SK-N-SH treated with all-trans-retinoic acid at 6 μM for 48 hours (cell line): ENCODE measurements around the gene MUC5AC.
"Not testable (repeated sequence)": the region's sequence is repeated elsewhere in the genome, so short reads cannot be mapped to it uniquely, and the experiment has no call there.

Experiments
- ATAC-seq: fragments of 200-7000 bp; cut with Tn5 transposase; 3 replicates; pipeline ENCODE4 v1.9.1; 2020; ENCODE audit warnings: mild to moderate bottlenecking, moderate library complexity
- ARNTL ChIP-seq: fragments of 450-650 bp; formaldehyde crosslinking; IDR thresholded peaks from 2 replicates; pipeline ENCODE4 v1.5.0; 2020; ENCODE audit warnings: low read depth, mild to moderate bottlenecking, moderate library complexity, borderline replicate concordance
- ESRRG ChIP-seq: fragments of 250-450 bp; sonication (Bioruptor Pico); IDR thresholded peaks from 2 replicates; pipeline ENCODE4 v1.6.1; 2021; ENCODE audit warnings: mild to moderate bottlenecking
- ISL1 ChIP-seq: fragments of 250-450 bp; sonication (Bioruptor Pico); IDR thresholded peaks from 2 replicates; pipeline ENCODE4 v2.1.2; 2022; ENCODE audit warnings: mild to moderate bottlenecking, moderate library complexity
- OSR1 ChIP-seq: fragments of 250-450 bp; sonication (Bioruptor Pico); IDR thresholded peaks from 2 replicates; pipeline ENCODE4 v1.8.0; 2022; ENCODE audit warnings: moderate library complexity, mild to moderate bottlenecking, inconsistent platforms
- RARB ChIP-seq: fragments of 250-450 bp; sonication (Bioruptor Pico); IDR thresholded peaks from 2 replicates; pipeline ENCODE4 v1.8.0; 2021; ENCODE audit warnings: mild to moderate bottlenecking, moderate library complexity
- TCF4 ChIP-seq: fragments of 250-450 bp; sonication (Bioruptor Pico); IDR thresholded peaks from 2 replicates; pipeline ENCODE4 v1.8.0; 2021; ENCODE audit warnings: mild to moderate bottlenecking, moderate library complexity, borderline replicate concordance
- TOX ChIP-seq: fragments of 250-450 bp; sonication (Bioruptor Pico); IDR thresholded peaks from 2 replicates; pipeline ENCODE4 v1.8.0; 2021; ENCODE audit warnings: mild to moderate bottlenecking, moderate library complexity, borderline replicate concordance
- ZC3H10 ChIP-seq: fragments of 250-450 bp; sonication (Bioruptor Pico); IDR thresholded peaks from 2 replicates; pipeline ENCODE4 v1.5.1; 2021; ENCODE audit warnings: mild to moderate bottlenecking, moderate library complexity
- ZFP3 ChIP-seq: fragments of 250-450 bp; sonication (Bioruptor Pico); IDR thresholded peaks from 2 replicates; pipeline ENCODE4 v1.5.0; 2020; ENCODE audit warnings: mild to moderate bottlenecking, moderate library complexity
- ZFP30 ChIP-seq: fragments of 450-650 bp; formaldehyde crosslinking; IDR thresholded peaks from 2 replicates; pipeline ENCODE4 v1.5.0; 2022; ENCODE audit warnings: mild to moderate bottlenecking, moderate library complexity
- ZNF565 ChIP-seq: fragments of 450-650 bp; formaldehyde crosslinking; conservative IDR thresholded peaks from 2 replicates; pipeline ENCODE4 v1.5.0; 2020; ENCODE audit warnings: low read depth, mild to moderate bottlenecking, moderate library complexity
- ZNF70 ChIP-seq: fragments of 450-650 bp; formaldehyde crosslinking; IDR thresholded peaks from 2 replicates; pipeline ENCODE4 v1.5.0; 2020; ENCODE audit warnings: mild to moderate bottlenecking, moderate library complexity
- TF ChIP-seq, protein P1 (sequence below): fragments of 250-450 bp; sonication (Bioruptor Pico); IDR thresholded peaks from 2 replicates; pipeline ENCODE4 v1.5.0; 2020; ENCODE audit warnings: mild to moderate bottlenecking, moderate library complexity
- TF ChIP-seq, protein P2 (sequence below): fragments of 250-450 bp; sonication (Bioruptor Pico); IDR thresholded peaks from 2 replicates; pipeline ENCODE4 v1.5.1; 2020; ENCODE audit warnings: low read depth, mild to moderate bottlenecking, moderate library complexity
- TF ChIP-seq, protein P3 (sequence below): fragments of 250-450 bp; sonication (Bioruptor Pico); IDR thresholded peaks from 2 replicates; pipeline ENCODE4 v1.8.0; 2021; ENCODE audit warnings: low read depth, mild to moderate bottlenecking, moderate library complexity, borderline replicate concordance
- TF ChIP-seq, protein P4 (sequence below): fragments of 250-450 bp; sonication (Bioruptor Pico); IDR thresholded peaks from 2 replicates; pipeline ENCODE4 v1.5.1; 2021; ENCODE audit warnings: mild to moderate bottlenecking, moderate library complexity

MUC5AC gene

DNA sequence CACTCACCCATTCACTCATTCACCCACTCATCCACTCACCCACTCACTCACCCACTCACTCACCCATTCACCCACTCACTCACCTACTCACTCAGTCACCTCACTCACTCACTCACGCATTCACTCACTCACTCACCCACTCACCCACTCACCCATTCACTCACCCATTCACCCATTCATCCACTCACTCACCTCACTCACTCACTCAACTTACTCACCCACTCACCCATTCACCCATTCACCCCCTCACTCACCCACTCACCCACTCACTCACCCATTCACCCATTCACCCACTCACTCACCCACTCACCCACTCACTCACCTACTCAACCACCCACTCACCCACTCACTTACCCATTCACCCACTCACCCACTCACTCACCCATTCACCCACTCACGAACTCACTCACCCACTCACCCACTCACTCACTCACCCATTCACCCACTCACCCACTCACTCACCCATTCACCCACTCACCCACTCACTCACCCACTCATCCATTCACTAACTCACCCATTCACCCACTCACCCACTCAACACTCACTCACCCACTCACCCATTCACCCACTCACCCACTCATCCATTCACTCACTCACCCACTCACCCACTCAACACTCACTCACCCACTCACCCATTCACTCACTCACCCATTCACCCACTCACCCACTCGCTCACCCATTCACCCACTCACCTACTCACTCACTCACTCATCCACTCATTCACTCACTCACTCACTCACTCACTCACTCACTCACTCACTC is 13.7 kb downstream of the MUC5AC start (continued):
- TF ChIP-seq, protein P1, sequence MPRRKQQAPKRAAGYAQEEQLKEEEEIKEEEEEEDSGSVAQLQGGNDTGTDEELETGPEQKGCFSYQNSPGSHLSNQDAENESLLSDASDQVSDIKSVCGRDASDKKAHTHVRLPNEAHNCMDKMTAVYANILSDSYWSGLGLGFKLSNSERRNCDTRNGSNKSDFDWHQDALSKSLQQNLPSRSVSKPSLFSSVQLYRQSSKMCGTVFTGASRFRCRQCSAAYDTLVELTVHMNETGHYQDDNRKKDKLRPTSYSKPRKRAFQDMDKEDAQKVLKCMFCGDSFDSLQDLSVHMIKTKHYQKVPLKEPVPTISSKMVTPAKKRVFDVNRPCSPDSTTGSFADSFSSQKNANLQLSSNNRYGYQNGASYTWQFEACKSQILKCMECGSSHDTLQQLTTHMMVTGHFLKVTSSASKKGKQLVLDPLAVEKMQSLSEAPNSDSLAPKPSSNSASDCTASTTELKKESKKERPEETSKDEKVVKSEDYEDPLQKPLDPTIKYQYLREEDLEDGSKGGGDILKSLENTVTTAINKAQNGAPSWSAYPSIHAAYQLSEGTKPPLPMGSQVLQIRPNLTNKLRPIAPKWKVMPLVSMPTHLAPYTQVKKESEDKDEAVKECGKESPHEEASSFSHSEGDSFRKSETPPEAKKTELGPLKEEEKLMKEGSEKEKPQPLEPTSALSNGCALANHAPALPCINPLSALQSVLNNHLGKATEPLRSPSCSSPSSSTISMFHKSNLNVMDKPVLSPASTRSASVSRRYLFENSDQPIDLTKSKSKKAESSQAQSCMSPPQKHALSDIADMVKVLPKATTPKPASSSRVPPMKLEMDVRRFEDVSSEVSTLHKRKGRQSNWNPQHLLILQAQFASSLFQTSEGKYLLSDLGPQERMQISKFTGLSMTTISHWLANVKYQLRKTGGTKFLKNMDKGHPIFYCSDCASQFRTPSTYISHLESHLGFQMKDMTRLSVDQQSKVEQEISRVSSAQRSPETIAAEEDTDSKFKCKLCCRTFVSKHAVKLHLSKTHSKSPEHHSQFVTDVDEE (CRISPR knock-in tag): no peak
- TF ChIP-seq ISL1 (CRISPR knock-in tag) (no peak), RARB (CRISPR knock-in tag) (no peak), ZNF565 (no peak), ZFP3 (no peak), TOX (CRISPR knock-in tag) (no peak), ZFP30 (CRISPR knock-in tag) (no peak), ESRRG (CRISPR knock-in tag) (no peak)
- TF ChIP-seq, protein P2, sequence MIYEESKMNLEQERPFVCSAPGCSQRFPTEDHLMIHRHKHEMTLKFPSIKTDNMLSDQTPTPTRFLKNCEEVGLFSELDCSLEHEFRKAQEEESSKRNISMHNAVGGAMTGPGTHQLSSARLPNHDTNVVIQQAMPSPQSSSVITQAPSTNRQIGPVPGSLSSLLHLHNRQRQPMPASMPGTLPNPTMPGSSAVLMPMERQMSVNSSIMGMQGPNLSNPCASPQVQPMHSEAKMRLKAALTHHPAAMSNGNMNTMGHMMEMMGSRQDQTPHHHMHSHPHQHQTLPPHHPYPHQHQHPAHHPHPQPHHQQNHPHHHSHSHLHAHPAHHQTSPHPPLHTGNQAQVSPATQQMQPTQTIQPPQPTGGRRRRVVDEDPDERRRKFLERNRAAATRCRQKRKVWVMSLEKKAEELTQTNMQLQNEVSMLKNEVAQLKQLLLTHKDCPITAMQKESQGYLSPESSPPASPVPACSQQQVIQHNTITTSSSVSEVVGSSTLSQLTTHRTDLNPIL (CRISPR knock-in tag): no peak

DNA sequence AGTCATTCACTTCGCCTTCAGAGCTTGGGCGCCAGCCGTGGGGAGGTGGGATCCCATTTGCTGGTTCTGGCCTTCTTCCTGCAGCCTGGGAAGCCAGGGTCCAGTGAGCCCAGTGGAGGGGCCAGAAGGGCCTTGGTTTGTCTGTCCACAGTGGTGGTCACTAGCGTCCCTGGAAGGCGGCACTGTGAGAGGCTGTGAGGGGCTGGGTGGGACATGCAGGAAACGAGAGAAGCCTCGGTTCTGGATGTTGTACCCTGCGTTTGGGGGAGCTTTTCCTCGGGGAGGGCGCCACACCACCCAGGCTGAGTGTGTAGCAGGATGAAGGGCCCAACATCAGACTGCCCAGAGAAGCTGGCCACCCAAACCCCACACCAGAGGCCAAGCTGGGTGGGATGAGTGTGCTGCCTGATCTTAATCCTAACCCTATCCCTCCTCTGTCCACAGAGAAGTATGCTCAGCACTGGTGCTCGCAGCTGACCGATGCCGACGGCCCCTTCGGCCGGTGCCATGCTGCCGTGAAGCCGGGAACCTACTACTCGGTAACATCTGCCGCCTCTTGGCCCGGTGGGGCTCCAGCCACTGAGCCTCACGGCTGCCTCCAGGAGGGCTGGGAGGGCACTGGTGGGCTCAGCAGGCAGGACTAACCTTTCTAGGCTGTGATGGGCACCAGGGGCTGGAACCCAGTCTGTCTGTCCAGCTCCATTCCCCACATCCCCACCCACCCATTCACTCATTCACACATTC is 14.4 kb downstream of the MUC5AC start:
- no peak; the same call in 2 of the 3 replicates for ATAC-seq
- TF ChIP-seq, protein P3, sequence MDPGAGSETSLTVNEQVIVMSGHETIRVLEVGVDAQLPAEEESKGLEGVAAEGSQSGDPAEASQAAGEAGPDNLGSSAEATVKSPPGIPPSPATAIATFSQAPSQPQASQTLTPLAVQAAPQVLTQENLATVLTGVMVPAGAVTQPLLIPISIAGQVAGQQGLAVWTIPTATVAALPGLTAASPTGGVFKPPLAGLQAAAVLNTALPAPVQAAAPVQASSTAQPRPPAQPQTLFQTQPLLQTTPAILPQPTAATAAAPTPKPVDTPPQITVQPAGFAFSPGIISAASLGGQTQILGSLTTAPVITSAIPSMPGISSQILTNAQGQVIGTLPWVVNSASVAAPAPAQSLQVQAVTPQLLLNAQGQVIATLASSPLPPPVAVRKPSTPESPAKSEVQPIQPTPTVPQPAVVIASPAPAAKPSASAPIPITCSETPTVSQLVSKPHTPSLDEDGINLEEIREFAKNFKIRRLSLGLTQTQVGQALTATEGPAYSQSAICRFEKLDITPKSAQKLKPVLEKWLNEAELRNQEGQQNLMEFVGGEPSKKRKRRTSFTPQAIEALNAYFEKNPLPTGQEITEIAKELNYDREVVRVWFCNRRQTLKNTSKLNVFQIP (CRISPR knock-in tag): no peak
- TF ChIP-seq, protein P1 (CRISPR knock-in tag): no peak
- TF ChIP-seq OSR1 (CRISPR knock-in tag) (no peak), TCF4 (CRISPR knock-in tag) (no peak), ZNF565 (no peak), ZC3H10 (CRISPR knock-in tag) (no peak), ZNF70 (CRISPR knock-in tag) (no peak), ARNTL (CRISPR knock-in tag) (no peak), ISL1 (CRISPR knock-in tag) (no peak)
- TF ChIP-seq, all 23 proteins: peak for 0

DNA sequence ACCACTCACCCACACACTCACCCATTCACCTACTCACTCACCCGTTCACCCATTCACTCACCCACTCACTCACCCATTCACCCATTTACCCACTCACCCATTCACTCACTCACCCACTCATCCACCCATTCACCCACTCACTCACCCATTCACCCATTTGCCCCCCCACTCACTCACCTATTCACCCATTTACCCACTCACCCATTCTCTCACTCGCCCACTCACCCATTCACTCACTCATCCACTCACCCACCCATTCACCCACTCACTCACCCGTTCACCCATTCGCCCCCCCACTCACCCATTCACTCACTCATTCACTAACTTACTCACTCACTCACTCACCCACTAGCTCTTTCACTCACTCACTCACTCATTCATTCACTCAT is 15.0 kb downstream of the MUC5AC start:
- TF ChIP-seq, protein P4, sequence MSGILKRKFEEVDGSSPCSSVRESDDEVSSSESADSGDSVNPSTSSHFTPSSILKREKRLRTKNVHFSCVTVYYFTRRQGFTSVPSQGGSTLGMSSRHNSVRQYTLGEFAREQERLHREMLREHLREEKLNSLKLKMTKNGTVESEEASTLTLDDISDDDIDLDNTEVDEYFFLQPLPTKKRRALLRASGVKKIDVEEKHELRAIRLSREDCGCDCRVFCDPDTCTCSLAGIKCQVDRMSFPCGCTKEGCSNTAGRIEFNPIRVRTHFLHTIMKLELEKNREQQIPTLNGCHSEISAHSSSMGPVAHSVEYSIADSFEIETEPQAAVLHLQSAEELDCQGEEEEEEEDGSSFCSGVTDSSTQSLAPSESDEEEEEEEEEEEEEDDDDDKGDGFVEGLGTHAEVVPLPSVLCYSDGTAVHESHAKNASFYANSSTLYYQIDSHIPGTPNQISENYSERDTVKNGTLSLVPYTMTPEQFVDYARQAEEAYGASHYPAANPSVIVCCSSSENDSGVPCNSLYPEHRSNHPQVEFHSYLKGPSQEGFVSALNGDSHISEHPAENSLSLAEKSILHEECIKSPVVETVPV: no peak
- no peak for TF ChIP-seq TCF4 (CRISPR knock-in tag)
- no peak for TF ChIP-seq ZNF565
- TF ChIP-seq, all 23 proteins: peak for 0
- ATAC-seq: no peak

DNA sequence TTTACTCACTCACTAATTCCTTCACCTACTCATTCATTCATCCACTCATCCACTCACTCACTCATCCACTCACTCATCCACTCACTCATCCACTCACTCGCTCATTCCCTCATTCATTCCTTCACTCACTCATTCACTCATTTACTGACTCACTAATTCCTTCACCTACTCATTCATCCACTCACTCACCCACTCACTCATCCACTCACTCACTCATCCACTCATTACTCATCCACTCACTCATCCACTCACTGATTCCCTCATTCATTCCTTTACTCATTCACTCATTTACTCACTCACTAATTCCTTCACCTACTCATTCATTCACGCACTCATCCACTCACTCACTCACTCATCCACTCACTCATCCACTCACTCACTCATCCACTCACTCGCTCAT is 15.6 kb downstream of the MUC5AC start:
- not testable (repeated sequence) for ATAC-seq
